Panc1 (cell line): ENCODE data around the gene CNGB1. TPM values are rescaled to one million over a fixed set of nuclear protein-coding genes. Genes with fewer than 3 reads are reported as not detected.

ENCODE experiments used
- ATAC-seq: fragments of 200-7000 bp; cut with Tn5 transposase; 2 replicates; pipeline ENCODE4 v1.9.1; 2020; ENCODE audit warnings: mild to moderate bottlenecking, moderate library complexity
- BruUV-seq: library from RNA; stranded (reverse); fragments of 400-500 nt; replicated peaks from 2 replicates; lab custom pipeline; 2021; lab: Mats Ljungman, UMichigan
- CTCF ChIA-PET: fragments of 300-600 bp; sonication (Branson Sonifier 250); formaldehyde crosslinking; loops from one replicate; lab custom pipeline; 2022; ENCODE audit warnings: antibody characterized with exemption; lab: Charles Lee
- POLR2A ChIA-PET: fragments of 300-600 bp; sonication (Branson Sonifier 250); formaldehyde crosslinking; loops from one replicate; lab custom pipeline; 2022; ENCODE audit warnings: antibody characterized with exemption; lab: Charles Lee
- DNase-seq: peaks from one replicate; pipeline ENCODE4 v3.0.0-alpha.2; 2010; ENCODE audit warnings: low read depth, low spot score
- H3K27ac ChIP-seq: 2 replicates; pipeline ENCODE4 v1.5.1; 2011; ENCODE audit warnings: mild to moderate bottlenecking, low read length, inconsistent platforms
- H3K27me3 ChIP-seq: fragments of 200-500 bp; sonication (Bioruptor generic); 2 replicates; pipeline ENCODE4 v1.6.0; 2014; ENCODE audit warnings: low read length, inconsistent platforms; ENCODE audit not compliant: control insufficient read depth, insufficient read depth
- H3K36me3 ChIP-seq: fragments of 200-500 bp; sonication (Bioruptor generic); 2 replicates; pipeline ENCODE4 v1.5.1; 2014; ENCODE audit warnings: inconsistent platforms, mild to moderate bottlenecking, low read length, moderate library complexity; ENCODE audit not compliant: control insufficient read depth, insufficient read depth
- H3K4me1 ChIP-seq: 2 replicates; pipeline ENCODE4 v1.5.1; 2011; ENCODE audit warnings: inconsistent platforms, mild to moderate bottlenecking, low read length, moderate library complexity; ENCODE audit not compliant: control insufficient read depth, insufficient read depth
- H3K4me3 ChIP-seq, 2 experiments: 2 replicates each; pipeline ENCODE4 v1.5.1; 2011 to 2012; ENCODE audit warnings: low read depth in 2 of 2, low read length in 2 of 2, mild to moderate bottlenecking in 2 of 2, inconsistent platforms in 1 of 2, moderate library complexity in 1 of 2
- H3K9me3 ChIP-seq: fragments of 200-500 bp; sonication (Bioruptor generic); 2 replicates; pipeline ENCODE4 v1.5.1; 2014; ENCODE audit warnings: low read depth, mild to moderate bottlenecking, inconsistent platforms, low read length, moderate library complexity; ENCODE audit not compliant: control insufficient read depth, insufficient read depth
- POLR2AphosphoS5 ChIP-seq: IDR thresholded peaks from 2 replicates; pipeline ENCODE4 v1.6.1; 2012; ENCODE audit warnings: mild to moderate bottlenecking, low read depth, low read length, moderate library complexity
- SIN3A ChIP-seq: IDR thresholded peaks from 2 replicates; pipeline ENCODE4 v1.6.1; 2012; ENCODE audit warnings: low read depth, mild to moderate bottlenecking, low read length, moderate library complexity, borderline replicate concordance; ENCODE audit not compliant: insufficient read depth
- TCF7L2 ChIP-seq: IDR thresholded peaks from 2 replicates; pipeline ENCODE4 v1.6.1; 2011; ENCODE audit warnings: mild to moderate bottlenecking, low read depth, low read length, inconsistent platforms
- in situ Hi-C: cut with HindIII; loops from 2 replicates; pipeline ENCODE4 v1.10.0; 2016; ENCODE audit warnings: low sequenced_read_pairs, low pct_unique_long_range_greater_than_20kb
- intact Hi-C: fragments of 100-400 bp; cut with micrococcal nuclease; formaldehyde crosslinking; loops from one replicate; pipeline ENCODE4 v1.10.0; 2022; ENCODE audit not compliant: unreplicated experiment
- total RNA-seq: library from RNA; stranded (reverse); gene quantifications from one replicate; pipeline ENCODE4 v1.2.1, GENCODE V29; 2021; ENCODE audit not compliant: unreplicated experiment
- TF ChIP-seq, protein P1 (sequence below): fragments of 450-650 bp; IDR thresholded peaks from 2 replicates; pipeline ENCODE4 v1.5.1; 2017; ENCODE audit warnings: mild to moderate bottlenecking
- TF ChIP-seq, protein P2 (sequence below), 2 experiments: IDR thresholded peaks; 2 replicates each; pipeline ENCODE4 v1.6.1; 2011 to 2012; ENCODE audit warnings: low read depth in 2 of 2, control low read depth in 1 of 2, low read length in 1 of 2, mild to moderate bottlenecking in 1 of 2, moderate library complexity in 1 of 2; ENCODE audit not compliant: insufficient read depth in 1 of 2

CNGB1 gene
- total RNA-seq, 1 experiment from 2014 or later: not detected

GRCh38 chr16:57898961-57899360 is 72.0 kb downstream of the CNGB1 start:
- no peaks in the 10 kb centered on the region for H3K9me3 ChIP-seq
- in situ Hi-C loops: no loop called here
- ChIA-PET POLR2A (no interaction called here), CTCF (interaction anchor here (0.7 kb wide), 1 partner anchor 65 kb away, joined by 3 read pairs; no protein-coding TSS in a partner anchor)
- H3K4me1 ChIP-seq: no peaks in the 10 kb centered on the region
- DNase-seq (no peak), ATAC-seq (no peak)
- no TSS peak for BruUV-seq
- intact Hi-C loops: loop anchor here (2.0 kb wide), 1 partner anchor 106 kb away; no protein-coding TSS in a partner anchor
- no peak overlapping the region for H3K4me3 ChIP-seq
- no peaks in the 10 kb centered on the region for H3K36me3 ChIP-seq
- no peak overlapping the region for H3K27ac ChIP-seq
- no peaks in the 10 kb centered on the region for H3K27me3 ChIP-seq
- TF ChIP-seq, protein P1, sequence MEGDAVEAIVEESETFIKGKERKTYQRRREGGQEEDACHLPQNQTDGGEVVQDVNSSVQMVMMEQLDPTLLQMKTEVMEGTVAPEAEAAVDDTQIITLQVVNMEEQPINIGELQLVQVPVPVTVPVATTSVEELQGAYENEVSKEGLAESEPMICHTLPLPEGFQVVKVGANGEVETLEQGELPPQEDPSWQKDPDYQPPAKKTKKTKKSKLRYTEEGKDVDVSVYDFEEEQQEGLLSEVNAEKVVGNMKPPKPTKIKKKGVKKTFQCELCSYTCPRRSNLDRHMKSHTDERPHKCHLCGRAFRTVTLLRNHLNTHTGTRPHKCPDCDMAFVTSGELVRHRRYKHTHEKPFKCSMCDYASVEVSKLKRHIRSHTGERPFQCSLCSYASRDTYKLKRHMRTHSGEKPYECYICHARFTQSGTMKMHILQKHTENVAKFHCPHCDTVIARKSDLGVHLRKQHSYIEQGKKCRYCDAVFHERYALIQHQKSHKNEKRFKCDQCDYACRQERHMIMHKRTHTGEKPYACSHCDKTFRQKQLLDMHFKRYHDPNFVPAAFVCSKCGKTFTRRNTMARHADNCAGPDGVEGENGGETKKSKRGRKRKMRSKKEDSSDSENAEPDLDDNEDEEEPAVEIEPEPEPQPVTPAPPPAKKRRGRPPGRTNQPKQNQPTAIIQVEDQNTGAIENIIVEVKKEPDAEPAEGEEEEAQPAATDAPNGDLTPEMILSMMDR: no peak
- TF ChIP-seq POLR2AphosphoS5 (no peak), TCF7L2 (no peak), SIN3A (no peak)
- TF ChIP-seq, protein P2, sequence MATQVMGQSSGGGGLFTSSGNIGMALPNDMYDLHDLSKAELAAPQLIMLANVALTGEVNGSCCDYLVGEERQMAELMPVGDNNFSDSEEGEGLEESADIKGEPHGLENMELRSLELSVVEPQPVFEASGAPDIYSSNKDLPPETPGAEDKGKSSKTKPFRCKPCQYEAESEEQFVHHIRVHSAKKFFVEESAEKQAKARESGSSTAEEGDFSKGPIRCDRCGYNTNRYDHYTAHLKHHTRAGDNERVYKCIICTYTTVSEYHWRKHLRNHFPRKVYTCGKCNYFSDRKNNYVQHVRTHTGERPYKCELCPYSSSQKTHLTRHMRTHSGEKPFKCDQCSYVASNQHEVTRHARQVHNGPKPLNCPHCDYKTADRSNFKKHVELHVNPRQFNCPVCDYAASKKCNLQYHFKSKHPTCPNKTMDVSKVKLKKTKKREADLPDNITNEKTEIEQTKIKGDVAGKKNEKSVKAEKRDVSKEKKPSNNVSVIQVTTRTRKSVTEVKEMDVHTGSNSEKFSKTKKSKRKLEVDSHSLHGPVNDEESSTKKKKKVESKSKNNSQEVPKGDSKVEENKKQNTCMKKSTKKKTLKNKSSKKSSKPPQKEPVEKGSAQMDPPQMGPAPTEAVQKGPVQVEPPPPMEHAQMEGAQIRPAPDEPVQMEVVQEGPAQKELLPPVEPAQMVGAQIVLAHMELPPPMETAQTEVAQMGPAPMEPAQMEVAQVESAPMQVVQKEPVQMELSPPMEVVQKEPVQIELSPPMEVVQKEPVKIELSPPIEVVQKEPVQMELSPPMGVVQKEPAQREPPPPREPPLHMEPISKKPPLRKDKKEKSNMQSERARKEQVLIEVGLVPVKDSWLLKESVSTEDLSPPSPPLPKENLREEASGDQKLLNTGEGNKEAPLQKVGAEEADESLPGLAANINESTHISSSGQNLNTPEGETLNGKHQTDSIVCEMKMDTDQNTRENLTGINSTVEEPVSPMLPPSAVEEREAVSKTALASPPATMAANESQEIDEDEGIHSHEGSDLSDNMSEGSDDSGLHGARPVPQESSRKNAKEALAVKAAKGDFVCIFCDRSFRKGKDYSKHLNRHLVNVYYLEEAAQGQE (IDR thresholded peaks at IDR 0.05; ENCODE audit: insufficient read depth in 1 of 2, low read depth in 2 of 2, low read length in 1 of 2): no peak

- Histone ChIP-seq H3K36me3 (no peaks in the 10 kb centered on the region), H3K27ac (no peak overlapping the region), H3K27me3 (no peaks in the 10 kb centered on the region), H3K4me3 (no peak overlapping the region), H3K9me3 (no peaks in the 10 kb centered on the region), H3K4me1 (no peaks in the 10 kb centered on the region)
- intact Hi-C loops: loop anchor here (2.0 kb wide), 1 partner anchor 107 kb away; no protein-coding TSS in a partner anchor
- BruUV-seq: no TSS peak
- in situ Hi-C loops: no loop called here
- POLR2A ChIA-PET: no interaction called here
- DNase-seq (no peak), ATAC-seq (no peak)
- CTCF ChIA-PET: no interaction called here
- TF ChIP-seq TCF7L2: no peak
- TF ChIP-seq, protein P2 (IDR thresholded peaks at IDR 0.05; ENCODE audit: insufficient read depth in 1 of 2, low read depth in 2 of 2, low read length in 1 of 2): no peak
- TF ChIP-seq, protein P1: no peak
- no peak for TF ChIP-seq POLR2AphosphoS5
- no peak for TF ChIP-seq SIN3A
Measured at GRCh38 chr16:57897996-57898395, 72.9 kb downstream of the CNGB1 start.
